ENCODE measurements around the gene BSPH1.

- TF ChIP-seq, protein P1, sequence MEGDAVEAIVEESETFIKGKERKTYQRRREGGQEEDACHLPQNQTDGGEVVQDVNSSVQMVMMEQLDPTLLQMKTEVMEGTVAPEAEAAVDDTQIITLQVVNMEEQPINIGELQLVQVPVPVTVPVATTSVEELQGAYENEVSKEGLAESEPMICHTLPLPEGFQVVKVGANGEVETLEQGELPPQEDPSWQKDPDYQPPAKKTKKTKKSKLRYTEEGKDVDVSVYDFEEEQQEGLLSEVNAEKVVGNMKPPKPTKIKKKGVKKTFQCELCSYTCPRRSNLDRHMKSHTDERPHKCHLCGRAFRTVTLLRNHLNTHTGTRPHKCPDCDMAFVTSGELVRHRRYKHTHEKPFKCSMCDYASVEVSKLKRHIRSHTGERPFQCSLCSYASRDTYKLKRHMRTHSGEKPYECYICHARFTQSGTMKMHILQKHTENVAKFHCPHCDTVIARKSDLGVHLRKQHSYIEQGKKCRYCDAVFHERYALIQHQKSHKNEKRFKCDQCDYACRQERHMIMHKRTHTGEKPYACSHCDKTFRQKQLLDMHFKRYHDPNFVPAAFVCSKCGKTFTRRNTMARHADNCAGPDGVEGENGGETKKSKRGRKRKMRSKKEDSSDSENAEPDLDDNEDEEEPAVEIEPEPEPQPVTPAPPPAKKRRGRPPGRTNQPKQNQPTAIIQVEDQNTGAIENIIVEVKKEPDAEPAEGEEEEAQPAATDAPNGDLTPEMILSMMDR (IDR thresholded peaks at IDR 0.05; ENCODE audit: insufficient read depth, low read length, poor library complexity, severe bottlenecking): no peak
- TF ChIP-seq EZH2phosphoT487 (conservative IDR thresholded peaks at IDR 0.05; ENCODE audit: low read length): no peak
Measured at GRCh38 chr19:48020686-48021085, 28.7 kb upstream of the BSPH1 start.
